Measurements from ENCODE around the gene YIPF2. TPM values are rescaled to one million over a fixed set of nuclear protein-coding genes. Genes with fewer than 3 reads are reported as not detected.

Gene YIPF2
- total RNA-seq, 1 donor from 2014 or later = 54.7 TPM

DNA sequence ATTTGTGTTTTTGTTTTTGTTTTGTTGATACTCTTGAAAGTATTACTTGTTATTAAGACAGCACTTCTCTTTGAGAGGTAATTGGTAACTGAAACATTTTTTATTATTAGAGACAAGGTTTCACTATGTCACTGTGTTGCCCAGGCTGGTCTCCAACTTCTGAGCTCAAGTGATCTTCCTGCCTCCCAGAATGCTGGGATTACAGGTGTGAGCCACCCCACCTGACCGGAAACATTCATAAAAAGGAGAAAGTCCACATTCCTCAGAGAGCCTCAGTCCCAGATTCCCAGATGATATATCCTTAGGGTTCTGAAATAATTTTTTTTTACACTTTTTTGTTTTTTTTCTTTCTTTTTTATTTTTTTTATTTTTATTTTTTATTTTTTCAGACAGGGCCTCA is 54.4 kb downstream of the YIPF2 start:
- DNase-seq = no peak

DNA sequence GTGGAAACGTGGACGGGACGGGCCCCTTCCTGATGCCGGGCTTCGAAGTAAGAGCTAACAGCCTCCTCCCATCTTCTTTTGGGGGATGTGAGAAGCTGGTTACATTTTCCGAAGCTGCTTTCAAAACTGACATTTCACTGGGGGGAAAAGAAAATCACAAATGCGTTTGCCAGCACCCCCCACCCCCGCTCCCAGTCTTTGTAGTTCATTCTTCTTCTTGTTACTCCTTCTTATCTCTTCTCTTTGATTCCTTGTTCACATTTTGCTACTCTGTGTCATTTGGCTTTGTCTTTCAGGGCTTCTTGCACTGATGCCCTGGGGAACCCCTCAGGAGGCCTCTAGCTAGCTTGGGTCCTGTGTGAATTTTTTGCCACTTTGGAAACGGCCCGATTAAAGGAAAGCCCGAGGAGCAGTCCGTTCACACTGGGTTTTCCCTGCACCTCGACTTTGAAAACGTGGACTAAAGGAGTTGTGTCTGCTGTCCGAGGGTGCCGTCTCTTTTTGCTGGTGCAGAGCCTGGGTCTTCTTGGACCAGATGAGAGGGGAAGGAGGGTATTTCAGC is 55.8 kb downstream of the YIPF2 start:
- DNase-seq = no peak

Other genes starting within 250 kb of the YIPF2 start
- gene QTRT1, start 227.2 kb downstream of the YIPF2 start, total RNA-seq = 21.5 TPM
- 114 TPM for gene DNM2, start 210.6 kb downstream of the YIPF2 start, total RNA-seq
- 46.0 TPM for gene TMED1, start 92.4 kb downstream of the YIPF2 start, total RNA-seq
- 3.9 TPM for gene C19orf38, start 80.2 kb downstream of the YIPF2 start, total RNA-seq
- 43.9 TPM for gene CARM1, start 57.1 kb downstream of the YIPF2 start, total RNA-seq
- gene TIMM29, start 172 bp upstream of the YIPF2 start, total RNA-seq = 29.7 TPM
- 87.7 TPM for gene SMARCA4, start 32.4 kb upstream of the YIPF2 start, total RNA-seq
- 43.1 TPM for gene LDLR, start 160.8 kb upstream of the YIPF2 start, total RNA-seq
- 12.3 TPM for gene SPC24, start 227.1 kb upstream of the YIPF2 start, total RNA-seq

All from tongue (tissue), 2 donors.